Frontal cortex (tissue), 4 donors: ENCODE results near the gene HIGD1A. TPM values are rescaled to one million over a fixed set of nuclear protein-coding genes. Genes with fewer than 3 reads are reported as not detected.
A peak's percentile ranks its signal among the peaks of the same experiment; 100 is the strongest.

Experiments used
- DNase-seq, 2 donors: peaks; one replicate each; pipeline ENCODE4 v3.0.0; 2012; ENCODE audit warnings: low spot score in 2 of 2
- FAIRE-seq: peaks from 2 replicates; lab custom pipeline; 2012; peaks lifted over from hg19 to GRCh38; lab: Jason Lieb, UNC
- total RNA-seq: library from RNA; depleted of rRNA; stranded (reverse); fragments of >200 nt; gene quantifications from one replicate; pipeline ENCODE4 v1.2.3, GENCODE V29; 2014
- donor health status: control.
- donor health status: control.
- donor health status: control.

HIGD1A gene
- total RNA-seq, 1 donor from 2014 or later = 127 TPM

GRCh38 chr3:42763021-42763420 lies 41.3 kb downstream of the HIGD1A start:
- DNase-seq = no peak

GRCh38 chr3:42762046-42762724 lies 42.1 kb downstream of the HIGD1A start:
- FAIRE-seq (no peak), DNase-seq (no peak)

More at GRCh38 chr3:42763021-42763420, 41.3 kb downstream of the HIGD1A start:
- no peak for FAIRE-seq

- DNase-seq = no peak
- FAIRE-seq = no peak
Measured at GRCh38 chr3:42758126-42758525, 46.2 kb downstream of the HIGD1A start.

GRCh38 chr3:42756681-42757213 lies 47.5 kb downstream of the HIGD1A start:
- FAIRE-seq (no peak), DNase-seq (no peak)

GRCh38 chr3:42755681-42756578 lies 48.4 kb downstream of the HIGD1A start:
- FAIRE-seq (no peak), DNase-seq (no peak)

GRCh38 chr3:42753757-42754156 lies 50.5 kb downstream of the HIGD1A start:
- DNase-seq (no peak), FAIRE-seq (no peak)

- no peak for DNase-seq
- FAIRE-seq = no peak
Measured at GRCh38 chr3:42752961-42753360, 51.3 kb downstream of the HIGD1A start.

- FAIRE-seq = no peak
- no peak for DNase-seq
Measured at GRCh38 chr3:42752441-42752840, 51.8 kb downstream of the HIGD1A start.

- no peak for FAIRE-seq
Measured at GRCh38 chr3:42751609-42752008, 52.7 kb downstream of the HIGD1A start.

GRCh38 chr3:42750834-42751233 lies 53.5 kb downstream of the HIGD1A start:
- DNase-seq (no peak), FAIRE-seq (no peak)

More at GRCh38 chr3:42751609-42752008, 52.7 kb downstream of the HIGD1A start:
- no peak for DNase-seq

GRCh38 chr3:42749753-42750231 lies 54.5 kb downstream of the HIGD1A start:
- FAIRE-seq (no peak), DNase-seq (peak in 1 of 2 donors; percentile 64)

GRCh38 chr3:42749025-42749752 lies 55.1 kb downstream of the HIGD1A start:
- no peak for FAIRE-seq
- DNase-seq = no peak

- FAIRE-seq = no peak
Measured at GRCh38 chr3:42747581-42747980, 56.7 kb downstream of the HIGD1A start.

GRCh38 chr3:42746455-42747450 lies 57.5 kb downstream of the HIGD1A start:
- no peak for FAIRE-seq
- DNase-seq = no peak

More at GRCh38 chr3:42747581-42747980, 56.7 kb downstream of the HIGD1A start:
- DNase-seq = no peak

GRCh38 chr3:42745776-42746454 lies 58.4 kb downstream of the HIGD1A start:
- FAIRE-seq = no peak
- no peak for DNase-seq

- no peak for DNase-seq
- FAIRE-seq = no peak
Measured at GRCh38 chr3:42745291-42745745, 59.0 kb downstream of the HIGD1A start.

- DNase-seq = no peak
- FAIRE-seq = no peak
Measured at GRCh38 chr3:42743204-42743995, 60.9 kb downstream of the HIGD1A start.
